Measurements from ENCODE around the gene CFAP53.

DNA sequence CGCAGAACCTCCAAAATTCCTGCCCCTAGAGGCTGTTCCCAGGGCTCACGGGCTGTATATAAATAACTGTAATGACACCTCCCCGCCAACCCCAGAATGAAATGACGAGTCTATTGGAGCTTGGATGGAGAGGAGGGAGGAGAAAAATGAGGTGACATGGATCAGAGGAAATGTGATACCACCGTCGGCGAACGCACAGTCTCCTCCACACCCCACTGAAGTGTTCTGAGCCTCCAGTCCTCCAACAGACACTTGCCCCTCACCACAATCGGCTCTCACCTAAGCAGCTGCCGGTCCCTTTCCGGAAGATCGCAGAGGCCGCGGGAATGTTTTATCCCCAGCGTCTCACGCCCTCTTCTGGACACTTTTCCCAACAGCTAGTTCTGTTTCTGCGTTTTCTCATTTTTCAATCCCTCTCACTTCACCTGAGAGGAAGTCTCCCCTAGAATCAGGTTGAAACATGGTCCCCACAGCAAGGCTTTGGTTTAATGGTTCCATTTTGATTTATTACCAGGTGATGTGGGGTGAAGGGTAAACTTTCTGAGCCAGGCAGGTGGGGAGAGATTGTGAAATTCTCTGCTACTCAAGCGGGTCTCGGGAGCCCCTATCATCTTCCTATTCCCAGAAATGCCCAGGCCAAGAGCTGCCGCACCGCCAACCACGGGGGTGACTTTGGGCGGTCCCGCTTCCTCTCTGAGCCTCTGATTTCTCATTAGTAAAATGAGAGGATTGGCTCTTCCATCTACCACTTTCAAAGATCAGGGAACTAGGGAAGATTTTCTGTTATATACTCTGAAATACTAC is 62.3 kb downstream of the CFAP53 start:
- TF ChIP-seq, protein P1, sequence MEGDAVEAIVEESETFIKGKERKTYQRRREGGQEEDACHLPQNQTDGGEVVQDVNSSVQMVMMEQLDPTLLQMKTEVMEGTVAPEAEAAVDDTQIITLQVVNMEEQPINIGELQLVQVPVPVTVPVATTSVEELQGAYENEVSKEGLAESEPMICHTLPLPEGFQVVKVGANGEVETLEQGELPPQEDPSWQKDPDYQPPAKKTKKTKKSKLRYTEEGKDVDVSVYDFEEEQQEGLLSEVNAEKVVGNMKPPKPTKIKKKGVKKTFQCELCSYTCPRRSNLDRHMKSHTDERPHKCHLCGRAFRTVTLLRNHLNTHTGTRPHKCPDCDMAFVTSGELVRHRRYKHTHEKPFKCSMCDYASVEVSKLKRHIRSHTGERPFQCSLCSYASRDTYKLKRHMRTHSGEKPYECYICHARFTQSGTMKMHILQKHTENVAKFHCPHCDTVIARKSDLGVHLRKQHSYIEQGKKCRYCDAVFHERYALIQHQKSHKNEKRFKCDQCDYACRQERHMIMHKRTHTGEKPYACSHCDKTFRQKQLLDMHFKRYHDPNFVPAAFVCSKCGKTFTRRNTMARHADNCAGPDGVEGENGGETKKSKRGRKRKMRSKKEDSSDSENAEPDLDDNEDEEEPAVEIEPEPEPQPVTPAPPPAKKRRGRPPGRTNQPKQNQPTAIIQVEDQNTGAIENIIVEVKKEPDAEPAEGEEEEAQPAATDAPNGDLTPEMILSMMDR (IDR thresholded peaks at IDR 0.05): peak; percentile 57 to 70 (median 59)
- TF ChIP-seq POLR2AphosphoS5 (IDR thresholded peaks at IDR 0.05): no peak
- no peak for TF ChIP-seq POLR2A (IDR thresholded peaks at IDR 0.05; ENCODE audit: low read depth)
